ENCODE results near the gene HOXD9. TPM values are rescaled to one million over a fixed set of nuclear protein-coding genes. Genes with fewer than 3 reads are reported as not detected.

HOXD9 gene
- total RNA-seq, 4 donors from 2014 or later = 0.47 to 2.9 (median 1.2) TPM

GRCh38 chr2:176147210-176147799 is 24.8 kb downstream of the HOXD9 start:
- WGBS, 2 donors (ENCODE audit: low coverage in 1 of 2) = 26 to 33% methylated on average over 9 to 12 of the region's 32 CpGs
- peaks cover 95% of the 10 kb centered on the region for H3K27me3 ChIP-seq
- no peak overlapping the region for H3K27ac ChIP-seq
- H3K4me1 ChIP-seq = peaks cover 0 to 13% (median 0%) of the 10 kb centered on the region in 3 donors
- H3K36me3 ChIP-seq = no peaks in the 10 kb centered on the region
- H3K9me3 ChIP-seq = no peaks in the 10 kb centered on the region
- TF ChIP-seq EP300 (IDR thresholded peaks at IDR 0.05) (no peak), CTCF (IDR thresholded peaks at IDR 0.05) (no peak), POLR2AphosphoS5 (IDR thresholded peaks at IDR 0.05) (no peak), POLR2A (IDR thresholded peaks at IDR 0.05) (no peak)
- no peak for ATAC-seq
- H3K4me3 ChIP-seq = no peak overlapping the region

GRCh38 chr2:176147800-176148496 is 25.4 kb downstream of the HOXD9 start:
- Histone ChIP-seq H3K27me3 (peaks cover 95% of the 10 kb centered on the region), H3K4me3 (no peak overlapping the region), H3K27ac (no peak overlapping the region), H3K36me3 (no peaks in the 10 kb centered on the region), H3K4me1 (peaks cover 0 to 17% (median 0%) of the 10 kb centered on the region in 3 donors), H3K9me3 (no peaks in the 10 kb centered on the region)
- ATAC-seq = no peak
- TF ChIP-seq CTCF (IDR thresholded peaks at IDR 0.05) (no peak), POLR2AphosphoS5 (IDR thresholded peaks at IDR 0.05) (no peak), EP300 (IDR thresholded peaks at IDR 0.05) (no peak), POLR2A (IDR thresholded peaks at IDR 0.05) (no peak)
- WGBS, 2 donors (ENCODE audit: low coverage in 1 of 2) = 10 to 43% methylated on average over 2 to 5 of the region's 31 CpGs

GRCh38 chr2:176148751-176149421 is 26.4 kb downstream of the HOXD9 start:
- no peak for TF ChIP-seq CTCF (IDR thresholded peaks at IDR 0.05)
- no peak for TF ChIP-seq POLR2A (IDR thresholded peaks at IDR 0.05)
- no peak for TF ChIP-seq EP300 (IDR thresholded peaks at IDR 0.05)
- TF ChIP-seq POLR2AphosphoS5 (IDR thresholded peaks at IDR 0.05) = no peak
- WGBS, 2 donors (ENCODE audit: low coverage in 1 of 2) = 43 to 71% methylated on average over 1 to 7 of the region's 11 CpGs
- no peaks in the 10 kb centered on the region for H3K9me3 ChIP-seq
- no peak for ATAC-seq
- H3K27me3 ChIP-seq = peaks cover 95% of the 10 kb centered on the region
- no peaks in the 10 kb centered on the region for H3K36me3 ChIP-seq
- H3K27ac ChIP-seq = no peak overlapping the region
- no peak overlapping the region for H3K4me3 ChIP-seq
- H3K4me1 ChIP-seq = peaks cover 0 to 17% (median 0%) of the 10 kb centered on the region in 3 donors

- Histone ChIP-seq H3K4me1 (peaks cover 0 to 17% (median 0%) of the 10 kb centered on the region in 3 donors), H3K4me3 (no peak overlapping the region), H3K27ac (no peak overlapping the region), H3K27me3 (peaks cover 100% of the 10 kb centered on the region), H3K9me3 (no peaks in the 10 kb centered on the region), H3K36me3 (no peaks in the 10 kb centered on the region)
- ATAC-seq = no peak
- 8 to 27% methylated on average over 3 to 20 of the region's 22 CpGs for WGBS, 2 donors (ENCODE audit: low coverage in 1 of 2)
- TF ChIP-seq POLR2A (IDR thresholded peaks at IDR 0.05) = no peak
- TF ChIP-seq POLR2AphosphoS5 (IDR thresholded peaks at IDR 0.05) = no peak
These were observed 27.0 kb downstream of the HOXD9 start for GRCh38 chr2:176149481-176149938.

GRCh38 chr2:176149939-176150583 is 27.5 kb downstream of the HOXD9 start:
- Histone ChIP-seq H3K4me1 (peaks cover 0 to 17% (median 0%) of the 10 kb centered on the region in 3 donors), H3K9me3 (no peaks in the 10 kb centered on the region), H3K27ac (no peak overlapping the region), H3K27me3 (peaks cover 100% of the 10 kb centered on the region), H3K4me3 (no peak overlapping the region), H3K36me3 (no peaks in the 10 kb centered on the region)
- ATAC-seq = no peak
- 14 to 37% methylated on average over 3 to 20 of the region's 24 CpGs for WGBS, 2 donors (ENCODE audit: low coverage in 1 of 2)
- TF ChIP-seq POLR2AphosphoS5 (IDR thresholded peaks at IDR 0.05) = no peak
- TF ChIP-seq CTCF (IDR thresholded peaks at IDR 0.05) = no peak
- no peak for TF ChIP-seq POLR2A (IDR thresholded peaks at IDR 0.05)
- no peak for TF ChIP-seq EP300 (IDR thresholded peaks at IDR 0.05)
